Measurements from ENCODE around the gene ATRX. TPM values are rescaled to one million over a fixed set of nuclear protein-coding genes. Genes with fewer than 3 reads are reported as not detected.
"Not testable (repeated sequence)": the region's sequence is repeated elsewhere in the genome, so short reads cannot be mapped to it uniquely, and the experiment has no call there.

Gene ATRX
- polyA plus RNA-seq, 1 of the 3 experiments (the other 2 are of a cell fraction): 27.6 TPM

DNA sequence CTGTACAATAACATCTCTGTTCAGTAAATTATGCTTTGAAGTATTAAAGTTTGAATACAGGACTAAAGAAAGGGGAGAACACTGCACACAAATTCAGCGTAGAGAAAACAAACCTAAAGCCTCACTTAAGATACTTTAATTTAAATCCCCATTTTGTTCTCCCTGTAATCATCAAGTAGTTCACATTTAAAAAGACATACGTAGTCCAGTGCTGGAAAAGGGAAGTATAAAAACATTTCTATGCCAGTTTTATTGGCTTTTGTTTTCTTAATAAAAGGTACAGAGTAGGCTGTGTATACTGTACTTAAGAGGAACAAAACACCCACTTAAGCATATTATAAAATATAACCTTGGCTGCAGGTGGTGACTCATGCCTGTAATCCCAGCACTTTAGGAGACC, 237.3 kb downstream of the ATRX start:
- Histone ChIP-seq H3K4me3 (ENCODE audit: low read depth in 2 of 2, low read length in 1 of 2) (no peak overlapping the region), H2AFZ (ENCODE audit: low read depth) (no peak overlapping the region), H3K79me2 (ENCODE audit: insufficient read depth) (peaks cover 29% of the 10 kb centered on the region), H3F3A (replicated peaks; ENCODE audit: insufficient read depth) (no peaks in the 10 kb centered on the region), H3K9me3 (no peaks in the 10 kb centered on the region), H3K27me3 (ENCODE audit: insufficient read depth) (no peaks in the 10 kb centered on the region), H3K4me1 (ENCODE audit: control insufficient read depth in 1 of 2, insufficient read depth in 2 of 2, low read depth in 1 of 2, low read length in 1 of 2) (no peaks in the 10 kb centered on the region), H3K27ac (ENCODE audit: low read depth in 2 of 2, low read length in 1 of 2) (no peak overlapping the region), H4K20me1 (ENCODE audit: insufficient read depth) (no peaks in the 10 kb centered on the region), H3K4me2 (no peak overlapping the region), H3K36me3 (replicated peaks in 1 of 2; ENCODE audit: control insufficient read depth in 1 of 2, insufficient read depth in 2 of 2, low read length in 1 of 2) (peaks cover 10 to 16% of the 10 kb centered on the region in 2 experiments), H3K9me2 (no peaks in the 10 kb centered on the region), H3K9ac (no peak overlapping the region)
- no peak for DNase-seq
- POLR2A ChIA-PET: no interaction called here
- 93% methylated on average over 2 of the region's 2 CpGs for WGBS (ENCODE audit: low lambda C conversion rate)
- CTCF ChIA-PET: no interaction called here
- no peak for TF ChIP-seq SIN3A (IDR thresholded peaks at IDR 0.05; ENCODE audit: borderline replicate concordance, low read depth, low read length)
- TF ChIP-seq MXI1 (IDR thresholded peaks at IDR 0.05; ENCODE audit: low read depth, low read length): no peak
- no peak for TF ChIP-seq USF2 (IDR thresholded peaks at IDR 0.05; ENCODE audit: borderline replicate concordance, low read depth, low read length)
- no peak for TF ChIP-seq TCF12 (IDR thresholded peaks at IDR 0.05)
- TF ChIP-seq NRF1 (IDR thresholded peaks at IDR 0.05; ENCODE audit: low read depth, low read length): no peak
- TF ChIP-seq RFX5 (IDR thresholded peaks at IDR 0.05; ENCODE audit: low read length): no peak
- no peak for TF ChIP-seq MAX (IDR thresholded peaks at IDR 0.05; ENCODE audit: low read depth)
- TF ChIP-seq ELF1 (IDR thresholded peaks at IDR 0.05): no peak
- TF ChIP-seq, protein P1, sequence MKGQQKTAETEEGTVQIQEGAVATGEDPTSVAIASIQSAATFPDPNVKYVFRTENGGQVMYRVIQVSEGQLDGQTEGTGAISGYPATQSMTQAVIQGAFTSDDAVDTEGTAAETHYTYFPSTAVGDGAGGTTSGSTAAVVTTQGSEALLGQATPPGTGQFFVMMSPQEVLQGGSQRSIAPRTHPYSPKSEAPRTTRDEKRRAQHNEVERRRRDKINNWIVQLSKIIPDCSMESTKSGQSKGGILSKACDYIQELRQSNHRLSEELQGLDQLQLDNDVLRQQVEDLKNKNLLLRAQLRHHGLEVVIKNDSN (IDR thresholded peaks at IDR 0.05; ENCODE audit: borderline replicate concordance, low read depth): no peak
- no peak for TF ChIP-seq GATA2 (CRISPR knock-in tag; IDR thresholded peaks at IDR 0.05)
- TF ChIP-seq SMC3 (IDR thresholded peaks at IDR 0.05; ENCODE audit: low read depth, low read length): no peak

- H3K4me2 ChIP-seq; H3K9ac ChIP-seq; DNase-seq; H3K4me1 ChIP-seq (ENCODE audit: control insufficient read depth in 1 of 2, insufficient read depth in 2 of 2, low read depth in 1 of 2, low read length in 1 of 2); CTCF ChIA-PET; H3K9me2 ChIP-seq; H2AFZ ChIP-seq (ENCODE audit: low read depth); POLR2A ChIA-PET; H3K27ac ChIP-seq (ENCODE audit: low read depth in 2 of 2, low read length in 1 of 2); H3K9me3 ChIP-seq; H3K27me3 ChIP-seq (ENCODE audit: insufficient read depth); H3F3A ChIP-seq (replicated peaks; ENCODE audit: insufficient read depth); H4K20me1 ChIP-seq (ENCODE audit: insufficient read depth); H3K4me3 ChIP-seq (ENCODE audit: low read depth in 2 of 2, low read length in 1 of 2): not testable (repeated sequence)
- Histone ChIP-seq H3K36me3 (replicated peaks in 1 of 2; ENCODE audit: control insufficient read depth in 1 of 2, insufficient read depth in 2 of 2, low read length in 1 of 2) (peaks cover 2 to 35% of the 10 kb centered on the region in 2 experiments), H3K79me2 (ENCODE audit: insufficient read depth) (peaks cover 24% of the 10 kb centered on the region)
- 94% methylated on average over 2 of the region's 2 CpGs for WGBS (ENCODE audit: low lambda C conversion rate)
These were observed 246.2 kb downstream of the ATRX start for GRCh38 chrX:77539778-77540177.

- H3K27ac ChIP-seq (ENCODE audit: low read depth in 2 of 2, low read length in 1 of 2); H3K27me3 ChIP-seq (ENCODE audit: insufficient read depth); H3K9me2 ChIP-seq; H4K20me1 ChIP-seq (ENCODE audit: insufficient read depth); DNase-seq; H2AFZ ChIP-seq (ENCODE audit: low read depth); H3K4me2 ChIP-seq; H3K4me3 ChIP-seq (ENCODE audit: low read depth in 2 of 2, low read length in 1 of 2); CTCF ChIA-PET; POLR2A ChIA-PET; H3K9me3 ChIP-seq; H3F3A ChIP-seq (replicated peaks; ENCODE audit: insufficient read depth); H3K9ac ChIP-seq: not testable (repeated sequence)
- Histone ChIP-seq H3K4me1 (ENCODE audit: control insufficient read depth in 1 of 2, insufficient read depth in 2 of 2, low read depth in 1 of 2, low read length in 1 of 2) (peaks cover 0 to 14% of the 10 kb centered on the region in 2 experiments; a peak in 2 of 4 replicates), H3K79me2 (ENCODE audit: insufficient read depth) (peaks cover 18% of the 10 kb centered on the region), H3K36me3 (replicated peaks in 1 of 2; ENCODE audit: control insufficient read depth in 1 of 2, insufficient read depth in 2 of 2, low read length in 1 of 2) (peaks cover 2 to 15% of the 10 kb centered on the region in 2 experiments)
- WGBS (ENCODE audit: low lambda C conversion rate): 98% methylated on average over 2 of the region's 2 CpGs
These were observed 254.8 kb downstream of the ATRX start for GRCh38 chrX:77531261-77531660.

Data from SK-N-SH (cell line).